22Rv1 (cell line): Measurements from ENCODE around the gene MYO5C.
A peak's percentile ranks its signal among the peaks of the same experiment; 100 is the strongest.

Experiments
- H3K27ac ChIP-seq: fragments of 450-650 bp; 2 replicates; pipeline ENCODE4 v1.5.1; 2017
- CTCF ChIP-seq: fragments of 450-650 bp; IDR thresholded peaks from 2 replicates; pipeline ENCODE4 v1.5.1; 2017; ENCODE audit warnings: mild to moderate bottlenecking
- ZFX ChIP-seq: fragments of 450-650 bp; IDR thresholded peaks from 2 replicates; pipeline ENCODE4 v1.6.1; 2017; ENCODE audit warnings: antibody characterized with exemption, borderline replicate concordance

MYO5C gene

DNA sequence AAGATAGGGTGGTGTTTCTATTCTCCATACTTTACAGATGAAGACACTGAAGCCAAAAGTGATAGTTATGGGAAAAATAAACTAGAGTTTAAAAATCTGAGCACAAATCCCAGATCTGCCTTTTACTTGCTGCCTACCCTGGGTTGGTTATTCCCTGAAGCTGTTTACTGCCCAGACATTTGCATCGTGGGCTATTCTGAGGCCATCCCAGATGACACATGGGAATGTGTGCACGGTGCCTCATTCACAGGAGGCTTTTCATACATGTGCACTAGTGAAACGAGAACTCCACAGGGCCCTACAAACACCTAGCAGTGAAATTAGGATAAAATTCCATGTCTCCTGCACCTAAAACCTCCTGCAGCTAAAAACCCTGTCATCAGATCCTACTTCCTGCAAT, 17.5 kb downstream of the MYO5C start:
- TF ChIP-seq ZFX (no peak), CTCF (no peak)
- H3K27ac ChIP-seq, result no peak overlapping the region

GRCh38 chr15:52277575-52277974, 18.0 kb downstream of the MYO5C start:
- TF ChIP-seq CTCF, result no peak
- H3K27ac ChIP-seq, result no peak overlapping the region

DNA sequence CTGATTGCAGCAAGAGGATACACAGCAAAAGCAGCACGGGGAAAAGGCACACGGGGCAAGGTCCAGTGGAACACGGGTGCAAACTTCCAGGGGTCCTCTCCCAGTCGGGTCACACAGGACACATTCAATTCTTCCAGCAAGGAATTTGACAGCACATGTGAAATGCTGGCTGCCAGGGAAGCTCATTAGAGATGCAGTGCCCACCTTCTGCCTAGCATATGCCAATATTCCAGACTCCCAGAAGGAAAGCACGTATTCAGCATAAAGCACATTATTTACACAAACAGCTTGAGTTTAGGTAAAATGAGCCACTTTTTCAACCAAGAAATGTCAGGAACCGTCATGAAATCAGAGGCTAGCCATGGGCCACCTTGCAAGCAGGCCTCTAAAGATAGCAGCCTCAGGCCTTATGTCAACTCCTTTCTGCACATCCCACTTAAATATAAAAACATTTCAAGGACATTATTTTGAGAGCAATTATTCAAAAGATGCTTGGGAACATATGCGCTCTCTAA, 19.3 kb downstream of the MYO5C start:
- H3K27ac ChIP-seq, result no peak overlapping the region
- TF ChIP-seq ZFX (no peak), CTCF (no peak)

- H3K27ac ChIP-seq, result peak overlapping the region; percentile 67
These were observed 31.9 kb downstream of the MYO5C start for GRCh38 chr15:52263563-52264282.

DNA sequence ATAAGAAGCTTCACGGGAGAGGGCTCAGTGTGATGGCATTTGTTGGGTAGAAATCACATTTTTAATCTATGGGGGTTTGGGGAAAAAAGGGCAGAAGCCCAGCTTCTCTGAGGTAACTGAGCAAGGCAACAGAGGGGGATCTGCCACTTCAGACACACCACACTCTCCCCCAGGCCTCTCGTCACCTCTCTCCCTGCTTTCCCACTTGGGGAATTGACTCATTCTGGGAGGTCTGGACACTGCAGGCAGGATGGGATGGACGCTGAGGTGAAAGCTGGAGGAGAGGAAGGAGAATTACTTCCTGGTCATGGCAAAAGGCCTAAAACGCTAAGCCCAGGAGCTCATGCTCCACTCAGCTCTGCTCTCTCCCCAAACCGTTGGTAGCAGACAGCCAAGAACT, 33.2 kb downstream of the MYO5C start:
- H3K27ac ChIP-seq, result peak overlapping the region; percentile 67
- TF ChIP-seq ZFX, result no peak
- no peak for TF ChIP-seq CTCF

More at GRCh38 chr15:52263563-52264282, 31.9 kb downstream of the MYO5C start:
- TF ChIP-seq CTCF (no peak), ZFX (no peak)

- no peak for TF ChIP-seq ZFX
- 0 out of 2 replicates have a peak, but pooled peaks have one; percentile 9 for TF ChIP-seq CTCF
- peak overlapping the region; percentile 67 for H3K27ac ChIP-seq
These were observed 33.9 kb downstream of the MYO5C start for GRCh38 chr15:52261498-52262242.

GRCh38 chr15:52261026-52261425, 34.6 kb downstream of the MYO5C start:
- TF ChIP-seq ZFX (no peak), CTCF (no peak)
- peak overlapping the region; percentile 67 for H3K27ac ChIP-seq
